ENCODE measurements around the gene MTRF1L.

The MTRF1L gene

DNA sequence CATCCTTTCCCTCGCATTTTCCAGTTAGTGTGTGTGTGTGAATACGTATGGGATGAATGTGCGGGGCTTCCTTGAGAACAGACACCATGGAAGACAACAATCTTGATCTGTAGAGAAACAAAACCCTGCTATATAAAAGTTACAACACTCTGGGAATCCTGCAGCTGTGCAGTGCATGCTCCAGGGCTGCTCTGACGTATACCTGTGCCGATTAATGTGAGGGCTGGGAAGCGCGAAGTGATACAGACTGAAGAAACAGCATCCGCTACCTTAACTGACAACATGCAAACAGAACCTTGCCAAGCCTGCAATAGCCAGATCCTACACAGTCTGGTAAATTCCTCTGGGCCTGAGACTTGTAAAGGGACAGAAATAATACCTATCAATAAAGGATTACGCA is 31.6 kb upstream of the MTRF1L start:
- no peaks in the 10 kb centered on the region for H3K79me2 ChIP-seq (ENCODE audit: low read length)
- TF ChIP-seq, protein P1, sequence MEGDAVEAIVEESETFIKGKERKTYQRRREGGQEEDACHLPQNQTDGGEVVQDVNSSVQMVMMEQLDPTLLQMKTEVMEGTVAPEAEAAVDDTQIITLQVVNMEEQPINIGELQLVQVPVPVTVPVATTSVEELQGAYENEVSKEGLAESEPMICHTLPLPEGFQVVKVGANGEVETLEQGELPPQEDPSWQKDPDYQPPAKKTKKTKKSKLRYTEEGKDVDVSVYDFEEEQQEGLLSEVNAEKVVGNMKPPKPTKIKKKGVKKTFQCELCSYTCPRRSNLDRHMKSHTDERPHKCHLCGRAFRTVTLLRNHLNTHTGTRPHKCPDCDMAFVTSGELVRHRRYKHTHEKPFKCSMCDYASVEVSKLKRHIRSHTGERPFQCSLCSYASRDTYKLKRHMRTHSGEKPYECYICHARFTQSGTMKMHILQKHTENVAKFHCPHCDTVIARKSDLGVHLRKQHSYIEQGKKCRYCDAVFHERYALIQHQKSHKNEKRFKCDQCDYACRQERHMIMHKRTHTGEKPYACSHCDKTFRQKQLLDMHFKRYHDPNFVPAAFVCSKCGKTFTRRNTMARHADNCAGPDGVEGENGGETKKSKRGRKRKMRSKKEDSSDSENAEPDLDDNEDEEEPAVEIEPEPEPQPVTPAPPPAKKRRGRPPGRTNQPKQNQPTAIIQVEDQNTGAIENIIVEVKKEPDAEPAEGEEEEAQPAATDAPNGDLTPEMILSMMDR (IDR thresholded peaks at IDR 0.05; ENCODE audit: low read depth, low read length) = no peak
- no peak for TF ChIP-seq EZH2phosphoT487 (IDR thresholded peaks at IDR 0.05; ENCODE audit: low read depth)
- H3K9me3 ChIP-seq (ENCODE audit: insufficient read depth, low read length) = no peaks in the 10 kb centered on the region
- H3K4me2 ChIP-seq (ENCODE audit: low read length) = no peak overlapping the region
- no peak overlapping the region for H3K27ac ChIP-seq (ENCODE audit: low read length)
- H3K36me3 ChIP-seq (replicated peaks; ENCODE audit: low read depth, low read length) = no peaks in the 10 kb centered on the region
- no peak overlapping the region for H2AFZ ChIP-seq (ENCODE audit: low read depth, low read length)
- no peak overlapping the region for H3K9ac ChIP-seq (ENCODE audit: low read length)
- H3K4me1 ChIP-seq (ENCODE audit: low read length) = no peaks in the 10 kb centered on the region
- no peaks in the 10 kb centered on the region for H4K20me1 ChIP-seq (ENCODE audit: insufficient read depth, low read length)
- no peak overlapping the region for H3K4me3 ChIP-seq (ENCODE audit: low read length)
- no peaks in the 10 kb centered on the region; the same call in 1 of the 2 replicates for H3K27me3 ChIP-seq (ENCODE audit: low read depth, low read length)

DNA sequence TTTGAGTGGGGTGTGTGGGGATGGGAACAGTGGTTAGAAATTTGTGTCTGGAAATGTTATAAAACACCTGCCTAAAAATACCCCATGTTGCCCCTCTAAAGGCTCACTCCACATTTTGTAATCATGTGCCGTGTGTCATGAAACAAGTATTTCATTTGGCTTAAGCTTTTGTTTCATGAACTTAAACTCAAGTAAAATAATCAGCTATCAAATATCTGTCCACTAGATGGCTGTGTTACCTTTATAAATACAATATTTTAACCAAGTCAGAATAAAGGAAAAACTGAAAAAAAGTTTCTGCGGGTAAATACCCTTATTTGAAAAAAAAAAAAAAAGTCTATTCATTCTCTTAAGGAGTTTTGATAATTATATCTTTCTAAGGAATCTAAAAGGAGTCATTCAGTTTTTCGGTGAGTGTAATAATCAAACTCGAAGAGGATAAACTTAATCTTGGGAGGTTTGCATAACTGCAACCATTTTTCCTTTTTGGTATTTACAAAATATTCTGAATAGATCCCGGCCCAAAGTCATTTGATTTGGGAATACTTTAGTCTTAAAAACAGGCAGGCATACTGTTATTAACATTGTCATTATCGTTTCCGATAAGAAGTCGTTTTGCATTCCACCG is 29.9 kb upstream of the MTRF1L start:
- H2AFZ ChIP-seq (ENCODE audit: low read depth, low read length) = no peak overlapping the region
- no peak overlapping the region for H3K27ac ChIP-seq (ENCODE audit: low read length)
- H3K4me1 ChIP-seq (ENCODE audit: low read length) = no peaks in the 10 kb centered on the region
- TF ChIP-seq, protein P1 (IDR thresholded peaks at IDR 0.05; ENCODE audit: low read depth, low read length) = peak; percentile 54
- no peak for TF ChIP-seq EZH2phosphoT487 (IDR thresholded peaks at IDR 0.05; ENCODE audit: low read depth)
- no peak overlapping the region for H3K4me2 ChIP-seq (ENCODE audit: low read length)
- H3K27me3 ChIP-seq (ENCODE audit: low read depth, low read length) = no peaks in the 10 kb centered on the region; the same call in 1 of the 2 replicates
- H4K20me1 ChIP-seq (ENCODE audit: insufficient read depth, low read length) = no peaks in the 10 kb centered on the region
- H3K4me3 ChIP-seq (ENCODE audit: low read length) = no peak overlapping the region
- no peaks in the 10 kb centered on the region for H3K36me3 ChIP-seq (replicated peaks; ENCODE audit: low read depth, low read length)
- H3K79me2 ChIP-seq (ENCODE audit: low read length) = no peaks in the 10 kb centered on the region
- H3K9me3 ChIP-seq (ENCODE audit: insufficient read depth, low read length) = no peaks in the 10 kb centered on the region
- no peak overlapping the region for H3K9ac ChIP-seq (ENCODE audit: low read length)

DNA sequence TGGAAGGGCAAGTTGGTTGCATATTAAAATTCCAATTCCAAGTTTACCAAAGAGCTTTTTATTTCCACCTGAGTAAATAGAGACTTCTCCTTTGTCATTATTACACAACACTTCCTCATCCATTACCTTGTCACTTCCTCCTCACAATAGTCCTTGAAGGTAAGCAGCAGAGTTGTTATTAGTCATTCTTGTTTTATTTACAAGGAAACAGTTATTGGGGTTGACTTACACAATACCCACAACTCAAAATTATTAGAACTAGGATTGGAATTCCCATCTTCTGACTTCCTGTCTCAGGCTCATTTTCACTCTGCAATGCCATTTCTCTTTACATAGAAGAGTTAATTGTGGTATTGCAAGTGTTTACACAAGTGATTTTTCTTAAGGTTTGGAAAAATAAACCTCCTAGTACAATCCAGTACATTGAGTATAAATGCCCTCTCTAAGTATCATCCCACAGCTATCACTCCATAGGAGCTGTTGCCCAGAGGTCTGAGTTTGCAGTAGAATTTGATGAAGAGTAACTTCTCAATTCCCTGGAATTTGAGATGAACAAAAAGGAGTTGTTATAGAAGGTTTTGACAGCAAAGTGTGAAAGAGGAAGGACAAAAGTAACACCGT is 28.9 kb upstream of the MTRF1L start:
- H4K20me1 ChIP-seq (ENCODE audit: insufficient read depth, low read length) = no peaks in the 10 kb centered on the region
- H3K4me1 ChIP-seq (ENCODE audit: low read length) = no peaks in the 10 kb centered on the region
- no peaks in the 10 kb centered on the region for H3K79me2 ChIP-seq (ENCODE audit: low read length)
- H3K9me3 ChIP-seq (ENCODE audit: insufficient read depth, low read length) = no peaks in the 10 kb centered on the region
- H3K9ac ChIP-seq (ENCODE audit: low read length) = no peak overlapping the region
- TF ChIP-seq, protein P1 (IDR thresholded peaks at IDR 0.05; ENCODE audit: low read depth, low read length) = no peak
- no peak for TF ChIP-seq EZH2phosphoT487 (IDR thresholded peaks at IDR 0.05; ENCODE audit: low read depth)
- no peak overlapping the region for H3K4me3 ChIP-seq (ENCODE audit: low read length)
- no peak overlapping the region for H3K27ac ChIP-seq (ENCODE audit: low read length)
- H3K27me3 ChIP-seq (ENCODE audit: low read depth, low read length) = no peaks in the 10 kb centered on the region; the same call in 1 of the 2 replicates
- no peaks in the 10 kb centered on the region for H3K36me3 ChIP-seq (replicated peaks; ENCODE audit: low read depth, low read length)
- no peak overlapping the region for H2AFZ ChIP-seq (ENCODE audit: low read depth, low read length)
- no peak overlapping the region for H3K4me2 ChIP-seq (ENCODE audit: low read length)

DNA sequence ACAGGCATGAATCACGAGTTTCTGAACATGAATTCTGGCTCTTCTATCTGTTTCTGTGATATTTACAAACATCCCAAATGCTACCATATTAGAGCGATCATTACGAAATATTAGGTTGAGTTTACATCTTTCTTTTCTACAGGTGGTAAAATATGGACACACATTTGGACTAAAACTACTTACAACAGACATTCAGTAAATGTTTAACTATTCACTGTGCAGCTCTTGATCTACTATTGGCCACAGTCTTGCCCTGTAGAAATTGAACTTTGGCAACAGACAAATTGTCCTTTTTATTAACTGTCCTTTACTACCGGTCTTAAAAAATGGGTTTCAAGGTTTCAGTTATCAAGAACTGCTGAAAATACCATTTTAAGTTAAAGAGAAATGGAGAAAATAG is 26.5 kb upstream of the MTRF1L start:
- Histone ChIP-seq H3K36me3 (replicated peaks; ENCODE audit: low read depth, low read length) (no peaks in the 10 kb centered on the region), H3K27ac (ENCODE audit: low read length) (no peak overlapping the region), H3K9me3 (ENCODE audit: insufficient read depth, low read length) (no peaks in the 10 kb centered on the region), H2AFZ (ENCODE audit: low read depth, low read length) (no peak overlapping the region), H3K4me1 (ENCODE audit: low read length) (no peaks in the 10 kb centered on the region), H3K79me2 (ENCODE audit: low read length) (no peaks in the 10 kb centered on the region), H3K9ac (ENCODE audit: low read length) (no peak overlapping the region), H4K20me1 (ENCODE audit: insufficient read depth, low read length) (no peaks in the 10 kb centered on the region), H3K4me3 (ENCODE audit: low read length) (no peak overlapping the region), H3K4me2 (ENCODE audit: low read length) (no peak overlapping the region), H3K27me3 (ENCODE audit: low read depth, low read length) (no peaks in the 10 kb centered on the region; the same call in 1 of the 2 replicates)
- TF ChIP-seq EZH2phosphoT487 (IDR thresholded peaks at IDR 0.05; ENCODE audit: low read depth) = no peak
- TF ChIP-seq, protein P1 (IDR thresholded peaks at IDR 0.05; ENCODE audit: low read depth, low read length) = no peak

Data from OCI-LY3 (cell line).